A549 (cell line): Measurements from ENCODE around the gene OLFM1. TPM values are rescaled to one million over a fixed set of nuclear protein-coding genes. Genes with fewer than 3 reads are reported as not detected.
A peak's percentile ranks its signal among the peaks of the same experiment; 100 is the strongest.

ENCODE experiments used
- ATAC-seq, 2 experiments: fragments of 200-7000 bp in 1 of 2; fragments of >200 bp in 1 of 2; cut with Nextera tagmentation in 1 of 2; cut with Tn5 transposase in 1 of 2; 3 replicates each; pipeline versions ENCODE4 v1.8.0 to v1.9.1; 2018 to 2020; ENCODE audit warnings: mild to moderate bottlenecking in 1 of 2, moderate library complexity in 1 of 2
- CTCF ChIA-PET: fragments of 300-600 bp; sonication (Branson Sonifier 250); formaldehyde crosslinking; extraction: SDS; loops from one replicate; lab custom pipeline; 2021; ENCODE audit warnings: antibody characterized with exemption, inconsistent platforms; lab: Yijun Ruan, JAX
- POLR2A ChIA-PET: fragments of 350-600 bp; formaldehyde crosslinking; extraction: SDS; loops from one replicate; lab custom pipeline; 2021; ENCODE audit warnings: antibody characterized with exemption, inconsistent platforms; lab: Yijun Ruan, JAX
- DNase-seq, 2 experiments: peaks; one replicate each; pipeline versions ENCODE4 v3.0.0 to v3.0.0-alpha.2; 2011 to 2016; ENCODE audit warnings: low read depth in 1 of 2, low spot score in 1 of 2
- FAIRE-seq: peaks from 2 replicates; lab custom pipeline; 2011; peaks lifted over from hg19 to GRCh38; lab: Jason Lieb, UNC
- H3K27ac ChIP-seq, 2 experiments: fragments of >200 bp; sonication (Bioruptor Twin); formaldehyde crosslinking; 3 replicates each; pipeline ENCODE4 v1.5.1; 2016 to 2017
- H3K4me1 ChIP-seq: fragments of >200 bp; sonication (Bioruptor Twin); formaldehyde crosslinking; 3 replicates; pipeline ENCODE4 v1.6.1; 2016
- H3K4me2 ChIP-seq: fragments of >200 bp; sonication (Bioruptor Twin); formaldehyde crosslinking; 3 replicates; pipeline ENCODE4 v1.6.1; 2016
- H3K4me3 ChIP-seq: fragments of >200 bp; sonication (Bioruptor Twin); formaldehyde crosslinking; 3 replicates; pipeline ENCODE4 v1.5.1; 2016
- H3K9me3 ChIP-seq: fragments of >200 bp; sonication (Bioruptor Twin); formaldehyde crosslinking; 3 replicates; pipeline ENCODE4 v1.6.1; 2016
- BHLHE40 ChIP-seq: IDR thresholded peaks from 2 replicates; pipeline ENCODE4 v1.6.1; 2012; ENCODE audit warnings: low read depth, low read length, inconsistent platforms
- CBX2 ChIP-seq: fragments of 200-600 bp; sonication (generic); IDR thresholded peaks from 2 replicates; pipeline ENCODE4 v1.6.1; 2016; ENCODE audit warnings: low read depth, mild to moderate bottlenecking, borderline replicate concordance
- CHD2 ChIP-seq: fragments of 150-350 bp; IDR thresholded peaks from 2 replicates; pipeline ENCODE4 v1.6.1; 2014; ENCODE audit warnings: low read length; ENCODE audit not compliant: partially characterized antibody
- EHMT2 ChIP-seq: fragments of 200-600 bp; sonication (generic); IDR thresholded peaks from 2 replicates; pipeline ENCODE4 v1.6.1; 2016; ENCODE audit warnings: antibody characterized with exemption, low read depth, mild to moderate bottlenecking, moderate library complexity
- ELK1 ChIP-seq: fragments of 150-350 bp; IDR thresholded peaks from 2 replicates; pipeline ENCODE4 v1.6.1; 2014; ENCODE audit warnings: low read depth, mild to moderate bottlenecking, low read length
- ESRRA ChIP-seq: fragments of 150-350 bp; IDR thresholded peaks from 2 replicates; pipeline ENCODE4 v1.6.1; 2014; ENCODE audit warnings: mild to moderate bottlenecking, low read length, borderline replicate concordance
- FOSL2 ChIP-seq, 2 experiments: fragments of 450-650 bp in 1 of 2; fragments of >200 bp in 1 of 2; sonication (Bioruptor Twin) in 1 of 2; formaldehyde crosslinking; IDR thresholded peaks; 2 replicates each; pipeline versions ENCODE4 v1.5.0 to v1.6.1; 2016 to 2020; ENCODE audit warnings: mild to moderate bottlenecking in 1 of 2, moderate library complexity in 1 of 2
- HDAC2 ChIP-seq: fragments of 200-600 bp; sonication (generic); IDR thresholded peaks from 2 replicates; pipeline ENCODE4 v1.6.1; 2016
- HES2 ChIP-seq: fragments of >200 bp; sonication (Bioruptor Twin); formaldehyde crosslinking; IDR thresholded peaks from 2 replicates; pipeline ENCODE4 v1.6.1; 2016
- JUN ChIP-seq, 2 experiments: fragments of >200 bp; sonication (Bioruptor Twin); formaldehyde crosslinking; IDR thresholded peaks; 2 replicates in 1 of 2; 3 replicates in 1 of 2; pipeline ENCODE4 v1.6.1; 2016 to 2017
- JUNB ChIP-seq: fragments of >200 bp; sonication (Bioruptor Twin); formaldehyde crosslinking; IDR thresholded peaks from 2 replicates; pipeline ENCODE4 v1.6.1; 2016
- KDM1A ChIP-seq: fragments of 200-600 bp; sonication (generic); IDR thresholded peaks from 2 replicates; pipeline ENCODE4 v1.6.1; 2016; ENCODE audit warnings: low read depth, mild to moderate bottlenecking
- MAFK ChIP-seq: fragments of 450-650 bp; IDR thresholded peaks from 2 replicates; pipeline ENCODE4 v1.6.1; 2014; ENCODE audit not compliant: partially characterized antibody
- NFE2L2 ChIP-seq: fragments of 150-350 bp; conservative IDR thresholded peaks from 2 replicates; pipeline ENCODE4 v1.6.1; 2014; ENCODE audit warnings: low read length
- NR3C1 ChIP-seq: fragments of >200 bp; sonication (Bioruptor Twin); formaldehyde crosslinking; IDR thresholded peaks from 3 replicates; pipeline ENCODE4 v1.6.1; 2017
- POLR2A ChIP-seq: IDR thresholded peaks from 2 replicates; pipeline ENCODE4 v1.6.1; 2012; ENCODE audit warnings: mild to moderate bottlenecking, low read length
- RAD21 ChIP-seq, 2 experiments: fragments of >200 bp in 1 of 2; sonication (Bioruptor Twin) in 1 of 2; formaldehyde crosslinking in 1 of 2; IDR thresholded peaks in 1 of 2; conservative IDR thresholded peaks in 1 of 2; 2 replicates in 1 of 2; 3 replicates in 1 of 2; pipeline ENCODE4 v1.6.1; 2012 to 2018; ENCODE audit warnings: inconsistent platforms in 1 of 2
- REST ChIP-seq: fragments of 200-600 bp; sonication (generic); IDR thresholded peaks from 2 replicates; pipeline ENCODE4 v1.6.1; 2016; ENCODE audit warnings: antibody characterized with exemption, mild to moderate bottlenecking, moderate library complexity
- TFCP2L1 ChIP-seq: fragments of 250-450 bp; sonication (Bioruptor Pico); IDR thresholded peaks from 2 replicates; pipeline ENCODE4 v1.5.0; 2021; ENCODE audit warnings: mild to moderate bottlenecking
- USF2 ChIP-seq: fragments of 450-650 bp; IDR thresholded peaks from 2 replicates; pipeline ENCODE4 v1.6.1; 2014; ENCODE audit warnings: antibody characterized with exemption
- WGBS: methylation state at CpG from one replicate; pipeline ENCODE4 v1.1.6; 2017; ENCODE audit errors: missing lambda C conversion rate; 5-methylcytosine and 5-hydroxymethylcytosine counted together
- polyA plus RNA-seq, 4 experiments: library from polyadenylated mRNA; depleted of rRNA in 3 of 4; stranded (reverse); fragments of >200 nt; fragmentation: RNase III in 1 of 4; extraction: RNeasy Plus Mini Kit Qiagen cat#74134 plus additional on column Dnase treatment in 1 of 4; gene quantifications; 2 replicates in 3 of 4; 3 replicates in 1 of 4; pipeline ENCODE4 v1.2.3, GENCODE V29; 2011 to 2017

OLFM1 gene
- polyA plus RNA-seq, 2 of the 4 experiments (the other 2 are of a cell fraction) = 2.7 to 10.5 TPM

- POLR2A ChIA-PET = no interaction called here
- Histone ChIP-seq H3K27ac (peak overlapping the region; percentile 21 to 82; a peak in 5 of 6 replicates), H3K4me2 (0 out of 3 replicates have a peak overlapping the region, but pooled peaks have one; percentile 25), H3K4me1 (peaks cover 15% of the 10 kb centered on the region; the same call in 2 of the 3 replicates), H3K9me3 (peaks cover 16% of the 10 kb centered on the region), H3K4me3 (no peak overlapping the region)
- CTCF ChIA-PET = interaction anchor here (0.8 to 2.1 kb wide), 5 partner anchors 16 to 73 kb away, joined by 3 to 7 read pairs (median 4); partner anchors contain the start of gene OLFM1
- no peak for ATAC-seq
- FAIRE-seq = no peak
- no peak for DNase-seq
- WGBS = 63% methylated on average over 16 of the region's 18 CpGs
- TF ChIP-seq MAFK (peak; percentile 94), NR3C1 (no peak), NFE2L2 (peak; percentile 94)
Observed at GRCh38 chr9:135136991-135137832, 49.7 kb downstream of the OLFM1 start.

GRCh38 chr9:135138078-135138855 lies 50.8 kb downstream of the OLFM1 start:
- TF ChIP-seq ELK1 = no peak
- no peak for TF ChIP-seq EHMT2
- no peak for TF ChIP-seq CBX2
- no peak for TF ChIP-seq TFCP2L1
- Histone ChIP-seq H3K4me3 (no peak overlapping the region), H3K9me3 (peaks cover 16% of the 10 kb centered on the region), H3K4me1 (peaks cover 15% of the 10 kb centered on the region; the same call in 2 of the 3 replicates), H3K4me2 (no peak overlapping the region), H3K27ac (peak overlapping the region in 1 of 2 experiments; percentile 82; a peak in 4 of 6 replicates)
- ChIA-PET CTCF (interaction anchor here (0.8 to 2.1 kb wide), 3 partner anchors 19 to 72 kb away, joined by 3 to 7 read pairs (median 3); no protein-coding TSS in a partner anchor), POLR2A (no interaction called here)
- no peak for DNase-seq
- no peak for FAIRE-seq
- no peak for ATAC-seq
- 55% methylated on average over 9 of the region's 10 CpGs for WGBS

- ATAC-seq (0 out of 6 replicates have a peak, but pooled peaks of 1 of the 2 experiments have one; percentile 41), DNase-seq (no peak), FAIRE-seq (no peak)
- CTCF ChIA-PET = interaction anchor here (1.4 to 2.1 kb wide), 2 partner anchors 53 to 200 kb away, joined by 3 to 7 read pairs; no protein-coding TSS in a partner anchor
- peaks cover 10% of the 10 kb centered on the region; the same call in 2 of the 3 replicates for H3K4me1 ChIP-seq
- no peak overlapping the region for H3K4me2 ChIP-seq
- no peak overlapping the region for H3K27ac ChIP-seq
- 81% methylated on average over 2 of the region's 2 CpGs for WGBS
- H3K9me3 ChIP-seq = peaks cover 16% of the 10 kb centered on the region
- POLR2A ChIA-PET = no interaction called here
- TF ChIP-seq RAD21 (conservative IDR thresholded peaks at IDR 0.05 in 1 of 2, IDR thresholded peaks at IDR 0.05 in 1 of 2) (no peak), HES2 (no peak), USF2 (peak; percentile 81)
- H3K4me3 ChIP-seq = no peak overlapping the region
Observed at GRCh38 chr9:135139366-135139959, 52.0 kb downstream of the OLFM1 start.

GRCh38 chr9:135141183-135141774 lies 53.8 kb downstream of the OLFM1 start:
- ATAC-seq (no peak), FAIRE-seq (no peak), DNase-seq (no peak)
- ChIA-PET POLR2A (no interaction called here), CTCF (no interaction called here)
- no peak overlapping the region for H3K4me3 ChIP-seq
- peaks cover 13% of the 10 kb centered on the region; the same call in 2 of the 3 replicates for H3K4me1 ChIP-seq
- whole genome bisulfite sequencing = 39% methylated on average over 2 of the region's 2 CpGs
- H3K27ac ChIP-seq = no peak overlapping the region
- H3K9me3 ChIP-seq = peaks cover 16% of the 10 kb centered on the region
- no peak overlapping the region for H3K4me2 ChIP-seq
- no peak for TF ChIP-seq CHD2
- no peak for TF ChIP-seq BHLHE40
- TF ChIP-seq POLR2A = no peak
- TF ChIP-seq ESRRA = no peak
- no peak for TF ChIP-seq REST
- no peak for TF ChIP-seq JUN (IDR thresholded peaks at IDR 0.05)
- TF ChIP-seq KDM1A = no peak
- no peak for TF ChIP-seq HDAC2
- no peak for TF ChIP-seq FOSL2 (IDR thresholded peaks at IDR 0.05)
- TF ChIP-seq FOSL2 (CRISPR knock-in tag; IDR thresholded peaks at IDR 0.05) = no peak
- no peak for TF ChIP-seq JUNB
